ENCODE results near the gene TRRAP.

TRRAP gene

GRCh38 chr7:98993024-98993897, 114.9 kb downstream of the TRRAP start:
- no peak for DNase-seq

DNA sequence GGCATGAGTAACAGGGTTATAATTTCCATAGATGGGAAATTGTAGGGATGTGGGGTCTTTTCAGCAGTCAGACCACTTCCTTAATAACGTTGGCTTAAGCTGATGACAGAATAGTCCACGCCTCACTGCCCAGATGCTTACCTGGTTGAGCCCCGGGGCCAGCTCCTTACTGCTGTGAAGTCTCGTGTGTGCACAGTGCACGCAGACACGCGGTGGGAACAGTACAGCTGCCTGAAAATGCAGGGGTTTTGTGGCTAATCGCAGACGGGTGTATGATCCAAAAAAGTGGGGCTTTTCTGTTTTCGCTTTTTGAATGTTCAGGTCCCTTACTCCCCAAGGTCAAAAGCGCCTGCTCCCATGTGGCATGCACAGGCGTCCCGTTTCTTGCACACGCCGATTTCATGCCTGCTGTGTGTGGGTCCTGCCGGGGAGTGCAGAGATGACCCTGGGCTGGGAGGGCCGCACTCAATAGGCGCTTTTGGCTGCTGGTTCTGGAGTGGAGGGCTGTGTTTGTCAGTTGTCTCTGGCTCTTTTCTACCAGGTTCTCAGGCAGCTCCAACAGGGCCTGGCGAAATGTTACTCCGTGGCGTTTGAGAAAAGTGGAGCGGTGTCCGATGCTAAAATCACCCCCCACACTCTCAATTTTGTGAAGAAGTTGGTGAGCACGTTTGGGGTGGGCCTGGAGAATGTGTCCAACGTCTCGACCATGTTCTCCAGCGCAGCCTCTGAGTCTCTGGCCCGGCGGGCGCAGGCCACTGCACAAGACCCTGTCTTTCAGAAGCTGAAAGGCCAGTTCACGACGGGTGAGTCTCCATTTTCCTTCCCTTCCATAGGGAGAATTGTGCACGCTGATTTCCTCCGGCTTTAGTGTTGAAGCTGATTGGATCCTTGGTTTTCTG, 116.0 kb downstream of the TRRAP start:
- DNase-seq, result no peak

DNA sequence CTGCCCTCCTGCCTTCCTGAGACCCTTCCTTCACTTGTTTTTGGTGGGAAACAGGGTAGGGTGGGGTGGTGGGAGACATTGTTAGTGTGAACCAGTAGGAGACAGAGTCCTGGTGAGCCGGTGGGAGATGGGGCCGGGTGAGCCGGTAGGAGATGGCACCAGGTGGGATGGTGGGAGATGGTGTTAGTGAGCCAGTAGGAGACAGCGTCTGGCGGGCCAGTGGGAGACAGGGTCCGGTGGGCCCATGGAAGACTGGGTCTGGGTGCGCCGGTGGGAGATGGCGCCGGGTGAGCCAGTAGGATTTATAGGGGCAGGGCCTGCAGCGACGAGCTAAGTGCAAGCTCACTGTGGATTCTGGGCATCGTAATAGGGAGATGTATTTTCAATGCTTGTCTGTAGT, 116.8 kb downstream of the TRRAP start:
- DNase-seq, result no peak

- DNase-seq, result no peak
Measured at GRCh38 chr7:98995523-98996149, 117.3 kb downstream of the TRRAP start.

GRCh38 chr7:98996150-98996552, 117.8 kb downstream of the TRRAP start:
- no peak for DNase-seq

DNA sequence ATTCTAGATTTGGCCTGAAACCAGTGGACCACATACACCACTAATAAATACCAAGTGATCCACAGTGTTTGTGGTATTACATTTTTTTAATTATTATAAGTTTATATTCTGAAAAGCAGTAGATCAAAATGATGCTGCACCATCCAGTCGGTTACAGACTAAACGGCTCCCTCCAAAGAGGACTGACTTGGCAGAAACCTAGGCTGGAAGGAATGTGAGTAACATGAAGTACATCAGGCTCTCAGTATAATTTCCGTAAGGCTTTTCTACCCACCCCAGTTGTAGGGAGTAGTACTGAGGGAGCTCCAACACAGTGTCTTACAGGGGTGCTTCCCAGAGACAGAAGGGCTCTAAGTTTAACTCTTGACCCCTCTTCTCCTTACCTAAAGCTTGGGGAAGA, 119.5 kb downstream of the TRRAP start:
- DNase-seq, result no peak

DNA sequence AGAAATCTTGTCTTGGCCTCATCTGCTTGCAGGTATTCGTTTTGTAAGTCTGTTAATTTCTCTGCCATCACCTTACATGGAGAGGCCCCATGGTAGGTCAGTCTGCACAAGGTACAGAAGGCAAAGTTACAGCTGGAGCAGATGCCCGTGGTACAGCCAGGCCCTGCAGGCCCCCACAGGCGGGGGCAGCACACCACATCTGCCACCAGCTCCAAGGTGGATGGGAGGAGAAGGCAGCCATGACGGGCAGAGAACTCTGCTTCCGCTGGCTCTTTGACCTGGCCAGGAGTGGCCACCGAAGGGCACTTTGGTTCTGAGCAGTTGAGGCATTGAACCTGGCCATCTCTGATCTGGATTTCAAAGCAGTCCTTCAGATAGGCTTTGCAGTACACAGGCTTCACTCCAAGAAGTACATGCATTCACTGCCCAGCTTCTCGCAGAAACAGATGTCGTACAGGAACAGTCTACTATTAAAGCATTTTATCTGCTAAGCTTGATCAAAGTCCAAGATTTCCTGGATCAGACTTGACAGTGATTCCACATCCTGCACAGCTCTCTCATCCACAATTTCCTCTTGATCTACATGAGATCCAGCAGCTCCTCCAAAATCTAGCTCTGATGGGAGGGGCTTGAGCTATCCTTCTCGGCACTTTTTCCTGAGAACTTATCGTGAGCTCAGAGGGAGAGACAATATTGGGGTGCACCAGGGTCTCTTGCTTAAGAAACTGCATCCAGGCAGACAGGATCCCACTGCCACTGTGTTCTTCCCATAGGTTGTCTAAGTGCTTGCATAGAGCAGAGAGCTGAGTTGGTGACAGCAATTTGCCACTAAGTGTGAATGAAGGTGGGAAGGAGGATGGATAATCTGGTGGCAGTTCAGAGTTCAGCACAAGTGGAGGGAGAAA, 120.7 kb downstream of the TRRAP start:
- no peak for DNase-seq

DNA sequence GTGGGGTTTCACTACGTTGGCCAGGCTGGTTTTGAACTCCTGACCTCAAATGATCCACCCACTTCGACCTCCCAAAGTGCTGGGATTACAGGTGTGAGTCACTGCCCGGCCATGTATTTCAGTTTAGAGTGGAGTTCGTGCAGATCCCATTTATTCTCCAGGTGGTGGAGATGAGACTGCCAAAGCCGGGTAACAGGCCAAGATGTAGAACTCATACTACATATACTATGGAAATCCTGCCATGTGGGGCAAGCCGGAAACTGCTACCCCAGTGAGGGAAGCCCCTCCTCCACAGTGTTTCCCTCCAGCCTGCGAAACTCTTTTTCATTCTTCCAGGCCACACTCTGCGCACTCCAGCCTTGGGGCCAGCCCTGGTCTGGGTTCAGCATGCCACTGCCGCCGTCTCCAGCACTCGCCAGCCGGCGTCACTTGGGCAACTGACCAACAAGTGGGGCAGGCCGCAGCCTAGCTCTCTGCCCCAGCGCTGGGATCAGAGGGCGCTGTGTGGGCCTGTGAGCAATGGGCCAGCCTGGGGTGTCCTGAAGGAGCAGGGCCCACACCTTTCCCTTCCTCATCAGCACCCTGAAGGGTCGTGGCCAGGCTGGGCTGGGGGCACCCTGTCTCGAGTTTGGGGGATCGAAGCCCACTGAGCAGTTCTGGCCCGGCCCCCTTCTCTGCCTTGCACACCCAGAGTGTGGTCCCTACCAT, 122.0 kb downstream of the TRRAP start:
- DNase-seq, result no peak

GRCh38 chr7:99000904-99001465, 122.7 kb downstream of the TRRAP start:
- no peak for DNase-seq

DNA sequence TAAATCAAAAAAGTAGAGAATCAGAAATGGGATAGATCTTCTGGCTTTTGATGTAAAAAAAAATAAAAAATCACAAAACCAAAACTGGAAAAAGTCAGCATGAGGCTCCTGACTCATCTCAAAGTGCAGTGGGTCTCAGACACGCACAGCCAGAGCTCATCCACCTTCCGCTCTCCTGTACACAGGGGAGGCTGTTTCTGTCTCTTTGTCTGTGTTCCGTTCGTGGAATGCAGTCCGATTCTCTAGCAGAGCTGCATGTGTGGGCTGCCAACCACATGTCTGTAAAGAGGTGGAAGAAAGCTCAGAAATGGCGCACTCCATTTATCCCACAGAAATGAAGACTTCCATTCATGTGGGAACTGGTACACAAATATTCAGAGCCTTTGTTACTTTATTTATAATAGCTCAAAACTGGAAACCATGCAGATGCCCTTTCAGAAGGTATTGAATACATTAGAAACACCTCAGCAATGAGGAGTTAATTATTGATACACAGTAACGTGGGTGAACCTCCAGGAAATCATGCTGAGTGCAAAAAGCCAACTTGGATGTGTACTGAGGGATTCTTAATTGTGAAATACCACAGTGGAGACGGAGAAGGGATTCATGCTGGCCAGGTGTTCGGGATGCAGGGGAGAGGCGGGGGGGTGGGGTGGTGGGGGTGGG, 123.3 kb downstream of the TRRAP start:
- no peak for DNase-seq

DNA sequence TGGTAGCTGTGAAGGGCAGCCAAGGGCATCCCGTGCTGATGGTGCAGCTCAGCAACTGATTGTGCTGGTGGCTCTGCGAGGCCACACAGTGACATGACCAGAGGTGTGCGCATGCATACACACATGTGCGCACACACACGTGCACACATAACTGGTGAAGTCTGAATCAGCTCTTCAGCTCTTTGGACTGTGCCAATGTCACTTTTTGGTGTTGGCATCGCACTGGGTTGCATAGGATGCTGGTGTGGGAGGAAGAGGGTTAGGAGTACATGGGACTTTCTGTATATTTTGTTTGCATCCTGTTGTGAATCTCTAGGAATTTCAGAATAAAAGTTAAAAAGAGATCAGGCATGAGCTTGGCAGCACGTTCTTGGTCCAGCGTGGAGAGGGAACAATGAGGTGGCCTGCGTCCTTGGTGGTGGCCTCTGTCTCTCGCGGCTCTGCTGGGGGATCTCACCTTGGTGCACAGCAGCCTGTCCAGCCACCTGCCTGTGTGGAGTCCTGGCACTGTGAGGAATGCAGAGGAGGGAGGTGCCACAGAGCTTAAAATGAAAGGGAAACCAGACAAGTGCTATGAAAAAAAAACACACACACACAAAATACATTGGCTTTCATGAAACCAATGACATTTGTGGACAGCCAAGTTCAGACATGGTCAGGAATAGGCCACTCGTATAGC, 124.0 kb downstream of the TRRAP start:
- DNase-seq, result no peak

- no peak for DNase-seq
Measured at GRCh38 chr7:99002827-99003212, 124.5 kb downstream of the TRRAP start.

- DNase-seq, result no peak
Measured at GRCh38 chr7:99003419-99003818, 125.1 kb downstream of the TRRAP start.

- DNase-seq, result no peak
Measured at GRCh38 chr7:99004216-99004615, 125.9 kb downstream of the TRRAP start.

DNA sequence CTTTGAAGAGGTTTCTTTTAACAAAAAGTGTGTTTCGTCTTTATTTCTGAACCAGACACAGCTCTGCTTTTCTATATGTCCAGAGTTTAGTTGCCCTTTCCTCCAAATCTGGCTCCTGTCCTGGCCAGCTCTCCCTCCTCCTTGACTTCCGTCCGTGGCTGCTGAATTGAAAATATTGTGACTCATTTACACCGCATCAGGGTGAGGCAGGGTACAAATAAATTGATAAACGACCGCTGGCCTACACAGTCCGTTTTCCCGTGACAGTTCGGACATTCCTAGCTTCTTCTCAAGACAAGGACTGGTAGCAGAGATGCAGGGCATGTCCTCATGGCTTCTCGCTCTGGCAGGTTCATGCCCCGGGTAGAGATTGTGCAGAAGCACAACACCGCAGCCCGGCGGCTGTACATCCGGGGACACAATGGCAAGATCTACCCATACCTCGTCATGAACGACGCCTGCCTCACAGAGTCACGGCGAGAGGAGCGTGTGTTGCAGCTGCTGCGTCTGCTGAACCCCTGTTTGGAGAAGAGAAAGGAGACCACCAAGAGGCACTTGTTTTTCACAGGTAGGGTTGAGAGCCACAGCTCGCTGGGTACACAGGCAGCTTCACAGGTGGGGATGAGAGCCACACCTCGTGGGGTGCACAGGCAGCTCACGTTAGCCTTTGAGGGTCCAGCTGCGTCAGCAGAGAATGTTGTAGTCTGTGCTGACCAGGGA, 126.6 kb downstream of the TRRAP start:
- DNase-seq, result no peak

DNA sequence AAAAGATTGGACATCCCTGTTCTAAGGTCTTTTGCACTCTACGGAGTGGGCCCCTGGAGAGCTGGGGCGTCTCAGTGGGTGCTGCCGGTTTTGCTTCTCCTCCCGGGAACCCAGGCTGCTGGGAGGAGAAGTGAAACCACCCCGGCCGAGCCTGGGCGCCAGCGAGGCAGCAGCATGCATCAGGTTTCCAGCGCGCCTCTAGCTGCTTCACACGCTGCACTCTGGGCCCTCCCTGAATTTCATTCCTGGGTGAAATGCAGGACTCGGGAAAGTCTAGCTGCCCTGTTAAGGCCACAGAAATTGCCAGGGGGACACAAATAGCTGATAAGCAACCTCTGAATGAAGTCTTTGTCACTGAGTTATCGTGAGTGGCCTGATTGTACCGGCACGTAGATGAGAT, 127.4 kb downstream of the TRRAP start:
- DNase-seq, result no peak

- DNase-seq, result no peak
Measured at GRCh38 chr7:99006739-99007424, 128.6 kb downstream of the TRRAP start.

DNA sequence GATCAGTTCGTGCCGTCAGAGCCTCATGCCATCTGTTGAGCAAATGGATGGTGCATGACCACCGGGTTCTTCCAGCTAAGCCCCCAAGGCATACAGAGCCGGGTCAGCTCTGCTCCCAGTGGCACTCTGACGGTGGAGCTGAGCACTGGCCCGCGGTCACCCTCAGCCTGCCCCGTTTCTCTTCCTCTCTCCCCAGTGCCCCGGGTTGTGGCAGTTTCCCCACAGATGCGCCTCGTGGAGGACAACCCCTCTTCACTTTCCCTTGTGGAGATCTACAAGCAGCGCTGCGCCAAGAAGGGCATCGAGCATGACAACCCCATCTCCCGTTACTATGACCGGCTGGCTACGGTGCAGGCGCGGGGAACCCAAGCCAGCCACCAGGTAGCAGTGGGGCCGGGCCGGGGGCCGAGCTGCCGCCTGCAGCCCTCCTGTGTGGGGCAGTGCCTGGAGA, 129.9 kb downstream of the TRRAP start:
- no peak for DNase-seq

All from central memory CD4-positive, alpha-beta T cell (primary cell).